Measurements from ENCODE around the gene MT1X. TPM values are rescaled to one million over a fixed set of nuclear protein-coding genes. Genes with fewer than 3 reads are reported as not detected.

Gene MT1X
- total and polyA plus RNA-seq, 4 donors, result 213 to 3,979 (median 1,403) TPM

DNA sequence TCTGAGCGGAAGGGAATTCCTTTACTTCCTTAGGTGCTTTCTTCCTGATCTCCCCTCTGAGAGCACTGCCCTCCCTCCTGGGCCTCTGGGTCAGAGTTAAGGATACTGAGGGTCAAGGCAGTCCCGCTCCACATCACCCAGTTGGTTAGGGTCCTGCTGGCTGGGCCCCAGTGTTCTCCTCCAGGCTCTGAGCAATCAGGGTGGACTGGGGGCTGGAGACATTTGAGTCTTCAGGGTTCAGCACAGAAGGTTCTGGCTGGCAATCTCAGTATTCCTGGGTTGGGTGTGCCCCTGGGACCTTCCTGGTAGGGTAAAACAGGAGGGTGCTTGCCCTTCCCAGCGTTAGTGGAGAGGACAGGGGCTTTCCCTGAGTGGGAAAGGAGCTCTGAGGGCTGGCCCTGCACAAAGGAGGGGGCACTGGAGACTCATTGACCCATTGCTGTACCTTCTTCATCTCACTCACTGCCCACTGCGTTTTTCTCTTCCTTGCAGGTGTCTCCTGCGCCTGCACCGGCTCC is 49.4 kb upstream of the MT1X start:
- H3K27ac ChIP-seq (ENCODE audit: low read depth in 1 of 2, low read length in 2 of 2), result peak overlapping the region; percentile 84 to 87
- no peaks in the 10 kb centered on the region for H3K9me3 ChIP-seq (ENCODE audit: control insufficient read depth in 4 of 4, low read length in 3 of 4)
- WGBS, result 49% methylated on average over 6 of the region's 6 CpGs
- TF ChIP-seq CTCF (IDR thresholded peaks at IDR 0.05; ENCODE audit: low read depth, low read length, missing input control), result no peak
- TF ChIP-seq, protein P1, sequence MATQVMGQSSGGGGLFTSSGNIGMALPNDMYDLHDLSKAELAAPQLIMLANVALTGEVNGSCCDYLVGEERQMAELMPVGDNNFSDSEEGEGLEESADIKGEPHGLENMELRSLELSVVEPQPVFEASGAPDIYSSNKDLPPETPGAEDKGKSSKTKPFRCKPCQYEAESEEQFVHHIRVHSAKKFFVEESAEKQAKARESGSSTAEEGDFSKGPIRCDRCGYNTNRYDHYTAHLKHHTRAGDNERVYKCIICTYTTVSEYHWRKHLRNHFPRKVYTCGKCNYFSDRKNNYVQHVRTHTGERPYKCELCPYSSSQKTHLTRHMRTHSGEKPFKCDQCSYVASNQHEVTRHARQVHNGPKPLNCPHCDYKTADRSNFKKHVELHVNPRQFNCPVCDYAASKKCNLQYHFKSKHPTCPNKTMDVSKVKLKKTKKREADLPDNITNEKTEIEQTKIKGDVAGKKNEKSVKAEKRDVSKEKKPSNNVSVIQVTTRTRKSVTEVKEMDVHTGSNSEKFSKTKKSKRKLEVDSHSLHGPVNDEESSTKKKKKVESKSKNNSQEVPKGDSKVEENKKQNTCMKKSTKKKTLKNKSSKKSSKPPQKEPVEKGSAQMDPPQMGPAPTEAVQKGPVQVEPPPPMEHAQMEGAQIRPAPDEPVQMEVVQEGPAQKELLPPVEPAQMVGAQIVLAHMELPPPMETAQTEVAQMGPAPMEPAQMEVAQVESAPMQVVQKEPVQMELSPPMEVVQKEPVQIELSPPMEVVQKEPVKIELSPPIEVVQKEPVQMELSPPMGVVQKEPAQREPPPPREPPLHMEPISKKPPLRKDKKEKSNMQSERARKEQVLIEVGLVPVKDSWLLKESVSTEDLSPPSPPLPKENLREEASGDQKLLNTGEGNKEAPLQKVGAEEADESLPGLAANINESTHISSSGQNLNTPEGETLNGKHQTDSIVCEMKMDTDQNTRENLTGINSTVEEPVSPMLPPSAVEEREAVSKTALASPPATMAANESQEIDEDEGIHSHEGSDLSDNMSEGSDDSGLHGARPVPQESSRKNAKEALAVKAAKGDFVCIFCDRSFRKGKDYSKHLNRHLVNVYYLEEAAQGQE (IDR thresholded peaks at IDR 0.05), result no peak
- TF ChIP-seq, protein P2, sequence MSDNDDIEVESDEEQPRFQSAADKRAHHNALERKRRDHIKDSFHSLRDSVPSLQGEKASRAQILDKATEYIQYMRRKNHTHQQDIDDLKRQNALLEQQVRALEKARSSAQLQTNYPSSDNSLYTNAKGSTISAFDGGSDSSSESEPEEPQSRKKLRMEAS (IDR thresholded peaks at IDR 0.05), result no peak
- TF ChIP-seq GABPA (IDR thresholded peaks at IDR 0.05 in 1 of 2, conservative IDR thresholded peaks at IDR 0.05 in 1 of 2), result no peak
- TF ChIP-seq FOXA2 (IDR thresholded peaks at IDR 0.05), result no peak
- no peak for TF ChIP-seq TAF1 (conservative IDR thresholded peaks at IDR 0.05)
- TF ChIP-seq JUND (IDR thresholded peaks at IDR 0.05), result no peak
- TF ChIP-seq, protein P3, sequence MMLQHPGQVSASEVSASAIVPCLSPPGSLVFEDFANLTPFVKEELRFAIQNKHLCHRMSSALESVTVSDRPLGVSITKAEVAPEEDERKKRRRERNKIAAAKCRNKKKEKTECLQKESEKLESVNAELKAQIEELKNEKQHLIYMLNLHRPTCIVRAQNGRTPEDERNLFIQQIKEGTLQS (IDR thresholded peaks at IDR 0.05), result no peak
- TF ChIP-seq, protein P4, sequence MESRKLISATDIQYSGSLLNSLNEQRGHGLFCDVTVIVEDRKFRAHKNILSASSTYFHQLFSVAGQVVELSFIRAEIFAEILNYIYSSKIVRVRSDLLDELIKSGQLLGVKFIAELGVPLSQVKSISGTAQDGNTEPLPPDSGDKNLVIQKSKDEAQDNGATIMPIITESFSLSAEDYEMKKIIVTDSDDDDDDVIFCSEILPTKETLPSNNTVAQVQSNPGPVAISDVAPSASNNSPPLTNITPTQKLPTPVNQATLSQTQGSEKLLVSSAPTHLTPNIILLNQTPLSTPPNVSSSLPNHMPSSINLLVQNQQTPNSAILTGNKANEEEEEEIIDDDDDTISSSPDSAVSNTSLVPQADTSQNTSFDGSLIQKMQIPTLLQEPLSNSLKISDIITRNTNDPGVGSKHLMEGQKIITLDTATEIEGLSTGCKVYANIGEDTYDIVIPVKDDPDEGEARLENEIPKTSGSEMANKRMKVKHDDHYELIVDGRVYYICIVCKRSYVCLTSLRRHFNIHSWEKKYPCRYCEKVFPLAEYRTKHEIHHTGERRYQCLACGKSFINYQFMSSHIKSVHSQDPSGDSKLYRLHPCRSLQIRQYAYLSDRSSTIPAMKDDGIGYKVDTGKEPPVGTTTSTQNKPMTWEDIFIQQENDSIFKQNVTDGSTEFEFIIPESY (IDR thresholded peaks at IDR 0.05), result no peak
- no peak for TF ChIP-seq HNF4G (IDR thresholded peaks at IDR 0.05)
- TF ChIP-seq YY1 (IDR thresholded peaks at IDR 0.05), result no peak
- no peak for TF ChIP-seq EGR1 (IDR thresholded peaks at IDR 0.05; ENCODE audit: low read depth in 2 of 2)
- no peak for TF ChIP-seq NR2F2 (IDR thresholded peaks at IDR 0.05)
- TF ChIP-seq FOXA1 (IDR thresholded peaks at IDR 0.05), result no peak
- no peak for TF ChIP-seq HNF4A (conservative IDR thresholded peaks at IDR 0.05)
- no peak for TF ChIP-seq RAD21 (IDR thresholded peaks at IDR 0.05)
- TF ChIP-seq RXRA (IDR thresholded peaks at IDR 0.05), result no peak
- H3K4me3 ChIP-seq (ENCODE audit: low read depth in 1 of 3, low read length in 3 of 3), result peak overlapping the region; percentile 48 to 95 (median 93)
- H3K36me3 ChIP-seq (ENCODE audit: control insufficient read depth in 4 of 4, insufficient read depth in 3 of 4, low read depth in 1 of 4, low read length in 3 of 4), result no peaks in the 10 kb centered on the region
- DNase-seq (ENCODE audit: low spot score), result no peak
- peak overlapping the region; percentile 77 to 84 for H3K9ac ChIP-seq (ENCODE audit: low read depth in 1 of 2, low read length in 2 of 2)
- H3K27me3 ChIP-seq (ENCODE audit: control insufficient read depth in 4 of 4, insufficient read depth in 4 of 4, low read length in 3 of 4), result no peaks in the 10 kb centered on the region
- H3K4me1 ChIP-seq (ENCODE audit: control insufficient read depth in 4 of 4, insufficient read depth in 4 of 4, low read length in 3 of 4), result peaks cover 2 to 27% (median 7%) of the 10 kb centered on the region in 4 donors
